Measurements from ENCODE around the gene ADAM30.

The ADAM30 gene

GRCh38 chr1:119918301-119918700, 22.0 kb upstream of the ADAM30 start:
- no peak overlapping the region for H3K4me3 ChIP-seq (ENCODE audit: control insufficient read depth, low read depth, low read length)
- DNase-seq (ENCODE audit: low read depth), result no peak
- no peak for TF ChIP-seq CTCF (conservative IDR thresholded peaks at IDR 0.05; ENCODE audit: control insufficient read depth, insufficient read depth, low read depth, low read length)

DNA sequence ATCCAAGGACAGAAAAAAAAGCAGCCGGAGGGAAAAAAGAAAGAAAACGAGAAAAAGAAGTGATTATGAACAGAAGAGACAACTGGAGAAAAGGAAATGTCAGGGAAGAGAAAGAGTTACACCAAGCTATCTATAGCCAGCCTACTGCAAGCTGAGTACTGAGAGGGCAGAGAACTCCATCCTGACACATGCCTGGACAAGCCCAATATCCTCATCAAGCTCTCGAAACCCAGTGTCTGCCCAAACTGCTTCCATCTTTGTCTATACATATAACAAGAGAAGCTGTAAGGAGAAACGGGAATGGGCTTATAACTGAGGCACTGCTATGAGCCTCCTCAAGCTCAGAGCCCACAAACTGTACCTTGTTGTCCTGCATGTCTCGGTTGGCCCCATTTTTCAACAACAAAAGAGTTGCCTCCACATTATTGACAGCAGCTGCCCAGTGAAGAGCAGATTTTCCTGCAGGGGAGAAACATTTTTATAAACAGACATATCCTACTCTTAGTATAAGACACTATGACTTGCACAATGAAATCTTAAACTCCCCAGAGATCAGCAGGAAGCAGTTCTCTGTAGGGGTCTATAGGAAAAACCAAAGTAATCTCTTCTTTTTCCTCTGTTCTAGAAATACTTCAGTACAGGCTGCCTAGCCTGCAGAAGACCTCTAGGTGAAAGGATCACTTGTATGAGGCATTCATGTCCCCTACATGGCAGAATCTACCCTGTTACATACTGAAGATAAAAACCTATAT, 21.2 kb upstream of the ADAM30 start:
- TF ChIP-seq CTCF (conservative IDR thresholded peaks at IDR 0.05; ENCODE audit: control insufficient read depth, insufficient read depth, low read depth, low read length), result no peak
- H3K4me3 ChIP-seq (ENCODE audit: control insufficient read depth, low read depth, low read length), result no peak overlapping the region
- DNase-seq (ENCODE audit: low read depth), result no peak

DNA sequence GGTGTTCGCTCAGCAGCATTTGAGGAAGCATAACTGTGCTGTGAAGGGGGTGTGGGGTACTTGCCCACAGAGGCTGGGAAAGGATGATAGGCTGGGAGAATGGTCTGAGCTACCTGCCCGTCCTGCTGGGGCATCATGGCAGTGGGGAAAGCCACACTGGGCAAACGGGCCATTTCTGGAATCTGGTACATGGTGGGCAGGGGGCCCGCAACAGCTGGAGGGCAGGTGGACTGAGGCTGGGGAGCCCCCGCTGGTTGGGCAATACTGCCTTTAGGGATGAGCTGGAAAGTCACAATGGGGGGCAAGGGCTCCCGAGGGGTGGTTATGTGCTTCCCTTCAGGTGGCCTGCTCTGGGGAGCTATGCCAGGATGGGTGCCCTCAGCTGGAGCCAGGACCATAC, 19.2 kb upstream of the ADAM30 start:
- no peak for TF ChIP-seq CTCF (conservative IDR thresholded peaks at IDR 0.05; ENCODE audit: control insufficient read depth, insufficient read depth, low read depth, low read length)
- DNase-seq (ENCODE audit: low read depth), result no peak
- H3K4me3 ChIP-seq (ENCODE audit: control insufficient read depth, low read depth, low read length), result no peak overlapping the region

- no peak for TF ChIP-seq CTCF (conservative IDR thresholded peaks at IDR 0.05; ENCODE audit: control insufficient read depth, insufficient read depth, low read depth, low read length)
Observed at GRCh38 chr1:119914071-119914470, 17.8 kb upstream of the ADAM30 start.

GRCh38 chr1:119912963-119913362, 16.6 kb upstream of the ADAM30 start:
- DNase-seq (ENCODE audit: low read depth), result no peak
- no peak for TF ChIP-seq CTCF (conservative IDR thresholded peaks at IDR 0.05; ENCODE audit: control insufficient read depth, insufficient read depth, low read depth, low read length)
- no peak overlapping the region for H3K4me3 ChIP-seq (ENCODE audit: control insufficient read depth, low read depth, low read length)

More at GRCh38 chr1:119914071-119914470, 17.8 kb upstream of the ADAM30 start:
- DNase-seq (ENCODE audit: low read depth), result no peak
- H3K4me3 ChIP-seq (ENCODE audit: control insufficient read depth, low read depth, low read length), result no peak overlapping the region

DNA sequence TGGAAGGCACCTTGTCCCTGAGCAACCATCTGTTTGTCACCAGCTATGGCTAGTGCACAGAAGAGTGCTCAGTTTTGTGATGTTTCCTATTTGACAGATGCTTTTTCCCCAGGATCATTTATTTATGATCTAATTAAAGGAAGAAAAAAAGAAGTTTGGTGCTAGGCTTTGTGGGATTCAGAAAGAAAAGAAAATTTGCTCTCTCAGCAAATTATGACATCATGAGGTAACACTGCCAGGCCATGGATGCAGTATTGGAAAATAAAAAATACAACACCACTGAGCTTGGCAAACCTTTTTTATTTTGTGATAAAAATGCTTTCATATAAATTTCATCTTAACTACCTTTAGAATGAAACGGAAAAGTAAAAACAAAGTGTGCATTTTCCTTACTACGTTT, 15.5 kb upstream of the ADAM30 start:
- no peak for DNase-seq (ENCODE audit: low read depth)
- no peak overlapping the region for H3K4me3 ChIP-seq (ENCODE audit: control insufficient read depth, low read depth, low read length)
- TF ChIP-seq CTCF (conservative IDR thresholded peaks at IDR 0.05; ENCODE audit: control insufficient read depth, insufficient read depth, low read depth, low read length), result no peak

Data from fibroblast of mammary gland (primary cell).